ENCODE data around the gene LHFPL2.
A peak's percentile ranks its signal among the peaks of the same experiment; 100 is the strongest.

Gene LHFPL2

DNA sequence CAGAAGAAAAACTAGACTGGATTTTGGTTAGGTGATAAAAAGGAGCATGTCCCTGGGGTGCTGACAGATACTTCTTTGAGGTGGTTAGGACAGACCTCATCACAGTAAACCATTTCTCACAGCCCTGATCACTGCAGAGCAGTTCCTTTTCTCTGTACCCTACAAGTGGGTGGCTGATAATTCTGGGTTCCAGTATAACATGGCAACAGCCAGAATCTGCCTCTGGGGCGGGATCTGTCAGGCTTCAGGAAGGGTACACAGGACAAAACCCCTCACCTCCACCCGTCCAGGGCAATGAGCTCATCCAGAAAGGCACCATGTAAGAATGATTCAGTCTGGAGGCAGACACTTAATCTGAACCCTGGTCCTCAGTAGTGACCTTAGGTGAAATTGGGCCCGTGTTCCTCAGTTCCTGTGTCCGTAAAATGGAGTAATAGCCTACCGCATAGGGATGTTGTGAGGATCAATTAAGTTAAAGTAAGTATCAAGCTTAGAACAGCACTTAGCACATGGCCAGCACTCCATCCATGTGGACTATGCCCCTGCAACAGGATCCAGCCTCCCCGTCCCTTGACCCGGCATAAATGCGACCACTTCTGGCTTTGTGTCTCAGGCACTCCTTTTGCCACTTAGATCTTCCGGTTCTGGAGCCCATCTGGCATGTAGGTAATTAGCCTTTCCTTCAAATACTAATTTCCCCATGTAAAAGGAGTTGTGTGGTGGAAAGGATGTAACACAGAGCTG is 129.2 kb downstream of the LHFPL2 start:
- DNase-seq (ENCODE audit: low spot score), result no peak

DNA sequence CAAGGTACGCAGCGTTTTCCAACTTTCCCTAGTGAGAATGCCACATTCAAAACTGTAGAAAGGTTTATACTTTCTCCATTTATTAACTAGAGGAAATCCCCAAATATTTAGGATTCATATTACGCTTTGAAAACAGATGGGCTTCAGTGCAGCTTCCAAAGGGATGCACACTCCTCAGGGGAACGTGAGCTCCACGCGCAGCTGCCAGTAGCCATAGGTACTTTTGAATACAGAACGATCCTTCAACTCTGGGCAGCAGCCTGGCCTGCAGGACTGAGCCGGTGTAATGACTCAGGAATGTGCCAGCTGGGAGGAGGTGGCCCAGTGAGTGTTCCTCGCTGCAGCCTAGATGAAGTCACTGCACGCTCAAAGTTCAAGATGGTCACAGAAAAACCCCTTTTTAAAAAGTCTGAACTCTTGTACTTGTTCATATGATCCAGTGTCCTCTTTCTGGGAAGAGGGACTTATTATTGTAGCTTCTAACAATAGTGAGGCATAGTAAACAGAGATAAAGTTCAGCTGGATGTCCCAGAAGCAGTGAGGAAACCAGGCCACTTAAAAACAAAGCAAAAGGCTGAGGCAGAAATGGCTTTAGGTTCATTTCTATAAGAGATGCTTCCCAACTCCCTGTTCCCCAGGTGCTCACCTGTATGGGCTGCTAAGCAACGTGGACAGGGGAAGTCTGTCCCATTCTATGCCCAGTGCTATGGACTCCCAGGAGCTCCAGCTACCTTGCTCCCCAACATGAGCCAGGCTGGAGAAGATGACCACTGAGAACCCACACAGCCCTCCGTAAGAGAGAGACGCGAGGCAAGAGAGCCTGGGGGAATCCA is 130.0 kb downstream of the LHFPL2 start:
- DNase-seq (ENCODE audit: low spot score), result no peak

DNA sequence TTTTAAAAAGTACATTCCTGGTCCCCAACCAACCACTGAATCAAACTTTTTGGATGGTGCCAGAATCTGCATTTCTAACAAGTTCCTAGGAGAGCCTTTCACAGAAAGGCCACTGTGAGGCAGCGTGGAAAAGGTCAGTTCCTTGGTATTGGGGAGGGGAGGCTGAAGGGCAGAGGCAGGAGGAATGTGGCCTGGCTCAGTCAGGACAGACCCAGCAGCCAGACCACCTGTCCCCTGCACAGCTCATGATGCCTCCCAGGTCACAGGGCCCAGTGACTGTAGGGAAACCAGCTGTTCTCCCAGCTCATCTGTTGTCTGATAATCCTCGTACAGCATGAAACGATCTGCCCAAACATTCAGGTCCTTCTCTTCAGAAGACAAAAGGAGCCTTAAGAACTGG is 132.9 kb downstream of the LHFPL2 start:
- no peak for DNase-seq (ENCODE audit: low spot score)

DNA sequence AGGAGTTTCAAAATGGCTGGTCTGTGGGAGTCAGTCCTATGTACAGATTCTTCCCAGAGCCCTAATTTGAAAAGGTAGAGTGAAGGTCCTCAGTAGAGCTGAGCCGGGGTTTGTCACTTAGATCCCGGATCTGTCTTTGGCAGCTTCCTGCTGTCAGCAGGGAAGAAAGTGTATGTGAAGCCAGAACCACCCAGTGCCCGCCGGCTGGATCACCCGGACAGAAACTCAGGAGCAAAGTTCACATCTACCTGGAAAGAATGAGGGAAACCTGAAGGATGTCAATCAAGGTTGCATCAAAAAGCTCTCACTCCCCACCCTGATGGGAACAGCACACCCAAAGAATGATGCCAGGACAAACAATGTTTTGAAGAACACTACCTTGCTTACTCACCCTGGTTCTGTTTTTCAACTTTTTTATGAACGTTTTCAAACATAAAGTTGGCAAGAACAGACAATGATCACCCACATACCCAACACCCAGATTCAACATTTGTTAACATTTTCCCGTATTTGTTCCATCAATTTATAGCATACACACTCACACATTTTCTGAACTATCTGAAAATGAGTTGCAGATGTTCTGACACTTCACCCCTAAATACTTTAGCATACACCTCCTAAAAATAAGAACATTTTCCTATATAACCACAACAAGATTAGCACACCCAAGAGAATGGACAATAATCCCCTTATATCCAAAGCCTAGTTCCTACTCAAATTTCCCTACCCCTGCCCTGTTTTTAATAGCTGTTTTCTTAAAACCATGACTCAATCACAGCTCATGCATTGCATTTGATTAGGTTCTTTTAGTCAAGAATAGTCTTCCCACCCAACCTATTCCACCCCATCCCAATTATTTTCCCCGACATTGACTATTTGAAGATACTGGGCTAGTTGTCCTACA is 133.9 kb downstream of the LHFPL2 start:
- no peak for DNase-seq (ENCODE audit: low spot score)

DNA sequence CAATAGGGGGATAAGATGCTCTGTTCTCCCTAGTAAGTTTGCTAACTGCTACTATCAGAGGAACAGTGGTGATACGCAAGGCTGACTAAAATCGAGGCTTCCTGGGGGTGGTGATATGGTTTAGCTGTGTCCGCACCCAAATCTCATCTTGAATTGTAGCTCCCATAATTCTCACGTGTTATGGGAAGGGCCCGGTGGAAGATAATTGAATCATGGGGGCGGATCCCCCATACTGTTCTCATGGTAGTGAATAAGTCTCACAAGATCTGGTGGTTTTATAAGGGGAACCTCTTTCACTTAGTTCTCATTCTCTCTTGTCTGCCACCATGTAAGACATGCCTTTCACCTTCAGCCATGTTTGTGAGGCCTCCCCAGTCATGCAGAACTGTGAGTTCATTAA is 135.1 kb downstream of the LHFPL2 start:
- DNase-seq (ENCODE audit: low spot score), result no peak

DNA sequence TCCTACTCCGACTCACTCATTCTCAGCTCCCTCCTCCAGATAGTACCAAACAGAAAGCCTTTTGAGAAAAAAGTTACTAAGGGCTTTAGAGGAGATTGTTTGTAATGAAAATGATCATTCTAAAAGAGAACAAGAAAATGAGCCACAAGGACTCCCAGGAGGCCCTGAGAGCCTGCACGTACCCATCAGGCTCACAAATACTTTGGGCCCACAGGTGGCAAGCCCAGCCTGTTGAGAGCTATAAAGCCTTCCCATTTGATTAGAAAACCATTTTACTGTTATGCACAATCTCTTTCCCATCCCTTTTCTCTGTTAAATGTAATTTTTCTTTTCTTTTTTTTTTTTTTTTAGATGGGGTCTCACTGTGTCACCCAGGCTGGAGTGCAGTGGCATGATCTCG is 136.1 kb downstream of the LHFPL2 start:
- DNase-seq (ENCODE audit: low spot score), result no peak

DNA sequence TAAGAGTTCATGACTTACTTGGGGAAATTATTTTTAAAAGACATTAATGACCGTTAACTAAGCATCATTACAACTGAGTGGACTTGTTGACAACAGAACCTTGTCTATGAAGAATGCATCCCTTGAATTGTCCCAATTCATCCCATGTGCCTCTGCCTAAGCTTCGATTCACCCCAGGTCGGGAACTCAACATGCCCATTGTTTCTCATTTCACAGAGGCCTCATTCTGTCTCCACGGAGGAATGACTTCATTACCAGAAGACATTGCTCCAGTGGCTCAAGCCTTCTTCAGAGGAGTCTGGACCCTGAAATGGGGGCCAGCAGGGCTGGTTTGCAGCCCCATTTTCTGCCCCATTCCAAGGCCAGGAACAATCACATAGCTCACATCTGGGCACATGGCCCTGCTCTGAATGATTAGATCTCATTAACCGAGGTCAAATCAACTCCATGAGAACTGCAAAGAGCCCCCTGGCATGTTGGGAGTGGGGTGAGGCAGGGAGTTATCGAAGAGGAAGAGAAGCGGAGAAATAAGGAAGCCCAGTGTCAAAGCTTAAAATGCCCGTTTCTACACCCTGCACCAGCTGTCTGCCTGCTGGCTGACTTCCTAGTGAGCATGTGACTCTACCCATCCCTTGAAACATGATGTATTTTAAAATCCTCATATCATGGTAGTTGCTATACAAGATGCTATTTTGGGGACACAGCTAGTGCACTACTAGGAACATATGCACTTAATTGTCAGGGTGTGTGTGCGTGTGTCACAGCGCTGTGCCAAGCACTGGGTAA is 137.3 kb downstream of the LHFPL2 start:
- no peak for DNase-seq (ENCODE audit: low spot score)

DNA sequence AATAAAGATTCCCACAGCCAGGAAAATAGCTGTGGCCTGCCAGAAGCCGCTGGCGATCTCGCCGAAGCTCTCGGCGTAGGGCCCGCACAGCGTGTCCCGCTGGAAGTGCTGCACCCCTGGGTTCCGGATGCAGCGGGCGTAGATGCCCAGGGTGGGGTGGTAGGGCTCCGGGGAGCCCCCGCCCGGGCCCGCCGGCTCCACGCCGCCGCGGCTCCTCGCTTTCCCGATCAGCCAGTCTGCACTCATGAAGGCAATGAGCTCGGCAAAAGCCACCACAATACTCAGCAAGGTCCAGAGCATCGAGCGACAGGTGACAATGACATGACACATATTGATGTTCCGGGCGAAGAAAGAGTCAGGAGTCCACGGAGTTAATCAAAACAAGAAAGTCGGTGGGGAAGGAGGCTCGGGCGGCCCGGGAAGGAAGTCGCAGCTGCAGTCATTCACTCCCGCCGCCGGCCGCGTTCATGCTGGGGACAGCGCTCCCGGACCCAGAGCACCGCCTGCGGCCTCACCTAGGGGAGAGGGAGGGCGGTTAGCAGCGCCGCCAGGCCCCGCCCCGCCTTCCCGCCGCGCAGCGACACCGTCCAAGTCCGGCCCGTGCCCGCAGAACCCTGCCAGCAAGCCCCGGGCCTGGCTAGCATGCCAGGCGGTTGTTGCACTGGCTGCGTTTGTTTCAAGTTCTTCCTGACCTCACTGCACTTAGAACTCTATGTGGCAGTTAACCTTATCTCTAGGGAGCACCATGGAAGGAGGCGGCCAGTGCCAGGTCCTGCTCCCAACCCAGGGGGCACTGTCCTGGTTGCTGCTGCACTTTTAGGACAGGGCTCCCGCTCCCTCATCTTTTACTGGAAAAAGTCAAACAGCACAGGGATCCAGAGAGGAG is 138.4 kb downstream of the LHFPL2 start:
- DNase-seq (ENCODE audit: low spot score), result peak; percentile 39

DNA sequence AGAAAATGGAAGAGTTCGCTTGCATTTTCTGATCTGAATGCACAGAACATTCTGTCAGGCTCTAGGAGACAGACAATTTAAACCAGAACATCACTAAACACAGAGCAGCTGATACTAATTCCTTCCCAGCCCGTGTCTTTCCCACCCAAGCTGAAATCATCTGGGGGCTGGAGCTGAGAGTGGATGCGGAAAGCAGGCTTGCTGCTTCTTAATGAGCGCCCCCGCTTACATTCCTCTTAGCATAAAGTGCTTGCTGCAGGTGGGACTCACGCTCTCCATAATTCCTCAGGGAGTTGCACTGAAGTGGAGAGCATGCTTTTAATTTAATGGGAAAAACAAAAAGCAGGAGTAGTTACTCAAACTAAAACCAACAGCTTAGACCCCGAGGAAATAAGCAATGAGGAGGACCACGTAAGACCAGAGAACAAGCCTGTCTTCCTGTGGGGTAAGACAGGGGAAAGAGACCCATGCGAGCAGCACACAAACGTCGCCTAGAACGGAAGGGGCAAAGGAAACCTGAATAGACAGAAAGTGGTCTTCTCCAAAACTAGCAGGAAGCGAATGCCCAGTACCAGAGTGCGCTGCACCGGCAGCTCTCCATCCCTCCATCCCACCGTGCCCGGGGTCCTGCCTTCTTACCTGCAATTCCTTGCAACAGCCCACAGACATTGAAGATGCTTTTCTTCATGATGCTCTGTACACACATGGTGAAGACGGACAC is 139.3 kb downstream of the LHFPL2 start:
- DNase-seq (ENCODE audit: low spot score), result no peak

DNA sequence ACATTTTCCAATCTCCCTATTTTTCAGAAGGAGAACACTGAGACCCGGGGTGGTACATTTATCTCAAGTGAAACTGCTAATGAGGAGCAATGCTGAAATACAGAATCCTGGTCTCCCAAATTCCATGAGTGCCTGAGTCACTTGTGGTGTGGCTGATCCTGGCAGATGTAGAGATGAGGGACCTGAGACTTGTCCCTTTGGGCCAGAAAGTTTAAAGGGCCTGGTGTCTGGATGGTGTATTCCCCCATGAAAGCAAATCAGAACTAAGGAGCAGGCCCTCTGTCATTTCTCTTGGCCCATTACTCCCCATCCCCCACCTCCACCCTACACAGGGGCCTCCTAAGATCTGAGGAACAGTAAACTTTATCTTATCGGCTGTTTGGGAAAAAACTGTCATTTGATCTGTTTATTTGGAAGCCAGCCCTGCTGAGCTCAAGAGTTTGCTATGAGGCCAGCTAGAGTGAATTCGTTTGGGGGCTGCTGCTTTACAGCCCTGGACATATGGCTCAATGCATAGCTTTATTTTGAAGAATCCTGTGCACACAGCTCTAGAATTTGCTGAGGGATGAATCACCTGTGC is 140.3 kb downstream of the LHFPL2 start:
- DNase-seq (ENCODE audit: low spot score), result no peak

DNA sequence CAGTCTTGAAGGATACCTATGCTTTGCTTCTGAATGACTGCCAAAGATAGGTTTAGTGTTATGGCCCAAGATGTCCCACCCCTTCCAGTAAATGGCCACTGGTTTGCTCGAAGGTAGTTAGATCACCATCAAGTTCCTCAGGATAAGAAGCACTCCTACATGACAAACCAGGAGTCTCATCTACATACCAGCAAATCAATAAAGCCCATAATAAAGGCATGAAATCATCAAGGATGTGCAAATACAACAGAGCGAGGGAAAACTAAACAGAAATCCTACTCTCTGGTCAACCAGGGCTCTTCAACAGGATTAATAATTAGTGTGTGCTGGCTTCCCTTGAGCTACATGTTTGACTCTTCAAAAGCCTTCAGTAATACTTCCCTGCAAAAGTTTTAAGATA is 141.0 kb downstream of the LHFPL2 start:
- no peak for DNase-seq (ENCODE audit: low spot score)

DNA sequence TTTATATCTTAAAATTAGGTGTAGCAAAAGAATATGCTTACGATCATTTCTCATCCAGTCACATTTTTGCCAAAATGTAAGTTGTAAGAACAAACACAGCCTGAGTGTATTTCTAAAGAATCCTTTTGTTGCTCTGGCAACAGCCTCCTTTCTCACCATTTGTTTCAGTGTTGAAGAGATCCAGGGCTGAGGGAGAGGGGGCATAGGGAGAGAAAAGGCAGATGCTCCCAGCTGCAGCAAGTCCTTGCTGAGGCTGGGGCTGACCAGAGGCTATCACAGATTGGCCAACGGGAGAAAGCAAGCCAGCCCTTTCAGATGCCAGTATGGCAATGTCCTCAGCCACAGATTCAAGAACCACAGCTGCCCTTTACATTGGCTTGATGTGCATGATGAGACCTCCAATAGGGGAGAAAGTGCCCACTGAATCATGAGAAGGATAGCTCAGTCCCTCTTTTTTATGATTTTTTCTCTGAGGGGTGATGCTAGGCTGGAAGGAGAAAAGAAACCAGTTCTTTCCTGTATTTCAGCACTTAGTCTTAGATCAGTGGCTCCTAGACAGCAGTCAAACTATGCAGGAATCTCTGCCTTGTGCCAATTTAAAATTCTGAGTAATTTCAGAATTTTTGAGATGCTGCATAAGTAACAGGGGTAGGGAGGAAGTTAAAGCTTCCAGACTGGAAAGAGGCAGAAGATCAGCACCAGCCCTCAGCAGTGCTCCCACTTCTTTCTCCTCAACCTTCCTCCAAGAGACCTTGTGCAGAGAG is 142.1 kb downstream of the LHFPL2 start:
- no peak for DNase-seq (ENCODE audit: low spot score)

DNA sequence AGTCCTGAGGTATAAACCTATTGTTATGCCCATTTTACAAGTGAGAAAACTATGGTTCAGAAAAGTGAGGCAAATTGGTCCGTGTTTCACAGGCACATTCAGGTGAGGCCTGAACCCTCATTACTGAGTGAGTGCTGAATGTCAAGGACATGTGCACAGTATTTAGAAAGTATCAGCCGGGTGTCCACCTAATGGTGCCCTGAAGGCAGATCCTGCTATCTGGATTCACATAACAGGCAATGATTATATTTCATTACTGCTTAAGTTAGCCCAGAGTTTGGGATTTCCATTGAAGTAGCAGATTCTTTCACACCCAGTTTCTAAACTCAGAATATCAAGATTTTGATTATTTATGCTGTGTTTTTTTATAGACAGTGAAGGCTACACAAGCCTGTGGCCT is 142.7 kb downstream of the LHFPL2 start:
- no peak for DNase-seq (ENCODE audit: low spot score)

DNA sequence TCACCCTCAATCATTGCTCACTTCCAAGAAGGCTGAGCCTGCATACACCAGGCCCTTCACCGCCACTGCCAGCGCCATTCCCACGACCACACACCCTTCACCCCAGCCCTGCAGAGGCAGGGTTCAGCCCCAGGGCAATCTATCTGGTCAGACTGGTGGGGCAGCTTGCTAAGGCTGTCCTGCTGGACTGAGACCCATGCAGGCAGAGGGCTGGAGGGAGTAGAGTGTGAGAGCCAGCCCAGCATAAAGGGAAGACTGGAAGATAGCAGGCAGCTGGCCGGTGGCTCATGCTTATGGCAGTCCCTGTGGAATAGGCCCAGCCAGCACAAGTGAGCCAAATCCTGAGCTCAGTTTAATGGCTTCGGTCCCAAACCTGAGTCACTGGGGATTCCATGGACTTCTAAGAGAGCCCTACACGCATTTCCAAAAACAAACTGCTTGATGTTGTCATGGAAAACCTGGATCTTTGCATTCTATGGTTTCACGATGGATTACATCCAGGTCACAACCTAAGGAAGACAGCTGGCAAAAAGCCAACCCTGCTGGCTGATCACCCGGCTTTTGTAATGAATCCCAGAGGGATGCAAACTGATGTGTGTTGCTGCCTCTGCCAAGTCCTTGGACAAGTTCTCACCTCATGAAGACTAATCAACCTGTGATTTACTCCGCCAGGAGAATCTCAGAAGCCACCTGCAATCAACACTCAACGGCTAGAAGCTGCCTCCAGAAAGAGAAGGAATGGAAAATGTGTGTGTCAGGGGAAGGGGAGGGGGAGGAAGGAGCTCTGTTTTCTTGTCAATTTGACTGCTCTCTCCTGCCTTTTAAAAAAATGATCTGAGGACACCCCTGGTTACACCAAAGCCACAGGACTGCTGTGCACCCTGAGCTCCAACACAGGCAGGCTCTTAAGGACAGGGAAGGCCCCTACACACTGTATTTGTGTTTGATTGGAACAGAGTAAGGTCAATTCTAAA is 143.6 kb downstream of the LHFPL2 start:
- DNase-seq (ENCODE audit: low spot score), result peak; percentile 59

DNA sequence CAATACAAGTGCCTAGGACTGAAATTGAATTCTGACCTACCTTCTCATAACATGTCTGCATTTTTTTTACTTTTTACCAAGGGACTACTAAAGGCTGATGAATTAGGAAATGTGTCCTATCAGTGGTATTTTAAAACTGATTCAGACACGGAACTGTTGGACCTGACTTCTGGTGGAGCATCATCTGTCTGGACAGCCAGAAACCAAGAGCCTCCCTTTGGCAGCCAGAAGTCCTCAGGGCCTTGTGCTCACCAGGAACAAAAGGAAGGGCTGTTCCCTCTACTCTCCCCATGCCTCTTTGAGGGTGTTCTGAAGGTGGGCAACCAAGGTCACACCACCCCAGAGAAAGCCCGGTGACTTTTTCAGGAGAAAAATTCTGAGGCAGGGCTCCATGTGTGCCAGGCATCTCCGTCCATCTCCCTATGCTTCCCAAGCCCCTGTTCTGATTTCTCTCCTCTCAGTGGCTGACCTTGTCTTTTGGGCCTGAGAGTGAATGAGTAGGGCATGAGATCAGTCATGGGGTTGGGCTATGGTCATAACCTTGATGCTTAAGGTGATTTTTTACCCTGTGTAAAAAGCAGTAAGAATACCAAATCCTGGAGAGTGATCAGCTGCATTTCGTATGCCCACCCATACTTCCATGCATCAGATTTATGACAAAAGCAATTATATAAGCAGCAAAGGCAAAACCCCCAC is 144.5 kb downstream of the LHFPL2 start:
- DNase-seq (ENCODE audit: low spot score), result no peak

DNA sequence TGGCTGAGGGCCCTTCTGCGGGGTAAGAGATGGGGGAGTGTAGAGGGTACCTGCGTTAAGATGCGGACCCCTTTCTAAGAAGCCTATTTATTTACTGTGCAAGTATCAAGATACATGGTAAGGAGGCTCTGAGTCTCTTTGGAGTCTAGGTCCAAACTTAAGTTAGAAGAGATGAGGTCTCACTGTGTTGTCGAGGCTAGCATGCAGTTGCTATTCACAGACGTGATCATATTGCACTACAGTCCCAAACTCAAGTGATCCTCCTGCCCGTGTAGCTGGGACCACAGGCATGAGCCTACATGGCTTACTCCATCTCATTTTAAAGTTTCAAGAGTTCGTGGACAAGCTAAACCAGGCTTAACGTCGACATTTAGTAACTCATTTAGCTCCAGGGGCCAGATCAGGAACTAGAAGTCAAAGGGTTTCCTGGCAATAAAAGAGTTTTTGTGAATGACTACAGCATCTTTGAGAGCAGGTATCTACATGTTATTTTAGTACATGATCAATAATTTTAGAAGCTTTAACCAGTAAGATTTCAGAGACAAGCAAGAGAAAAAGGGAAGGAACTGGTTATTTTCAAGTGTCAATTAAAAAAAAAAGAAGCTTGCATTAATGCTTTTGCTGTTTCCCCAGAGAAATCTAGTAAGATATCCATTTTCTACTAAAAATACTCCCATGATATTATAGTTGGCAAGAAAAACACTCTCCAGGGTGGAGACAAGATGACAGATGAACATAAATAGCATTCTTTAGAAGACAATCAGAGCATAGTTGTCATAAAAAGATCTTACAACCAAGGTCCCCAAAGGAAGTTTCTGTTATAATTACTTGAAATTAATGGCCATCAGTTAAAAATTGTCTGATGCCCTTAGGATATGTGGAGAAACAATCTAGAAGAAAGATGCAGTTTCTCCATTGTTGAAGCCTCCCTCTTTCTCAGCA is 146.9 kb downstream of the LHFPL2 start:
- no peak for DNase-seq (ENCODE audit: low spot score)

All from cerebellar cortex (tissue), 1 donor.